T-helper 1 cell treated with Interleukin-12 subunit alpha and Interleukin-12 subunit beta and Interleukin-4 antibody, amounts not matched to agents 30 ng/mL and 1 ng/mL, for 36 hours (primary cell): ENCODE data around the gene CCK. TPM values are rescaled to one million over a fixed set of nuclear protein-coding genes. Genes with fewer than 3 reads are reported as not detected.

Experiments used
- intact Hi-C: fragments of 100-400 bp; cut with micrococcal nuclease; formaldehyde crosslinking; loops from one replicate; pipeline ENCODE4 v1.15.1; 2024
- total RNA-seq: library from RNA; stranded (reverse); gene quantifications from 2 replicates; pipeline ENCODE4 v1.2.3, GENCODE V29; 2022

The CCK gene
- total RNA-seq, 1 donor from 2014 or later, result not detected

GRCh38 chr3:42226470-42227425 lies 39.2 kb downstream of the CCK start:
- intact Hi-C loops, result no loop called here

- intact Hi-C loops, result no loop called here
These were observed 40.3 kb downstream of the CCK start for GRCh38 chr3:42225486-42226363.

- intact Hi-C loops, result no loop called here
These were observed 41.1 kb downstream of the CCK start for GRCh38 chr3:42224658-42225421.

GRCh38 chr3:42224178-42224577 lies 41.8 kb downstream of the CCK start:
- intact Hi-C loops, result no loop called here

GRCh38 chr3:42222942-42223693 lies 42.9 kb downstream of the CCK start:
- intact Hi-C loops, result no loop called here

- intact Hi-C loops, result no loop called here
These were observed 45.4 kb downstream of the CCK start for GRCh38 chr3:42220436-42221121.

- intact Hi-C loops, result no loop called here
These were observed 49.1 kb downstream of the CCK start for GRCh38 chr3:42216931-42217333.

GRCh38 chr3:42216302-42216701 lies 49.7 kb downstream of the CCK start:
- intact Hi-C loops, result no loop called here

GRCh38 chr3:42214565-42215283 lies 51.3 kb downstream of the CCK start:
- intact Hi-C loops, result no loop called here

- intact Hi-C loops, result no loop called here
These were observed 51.9 kb downstream of the CCK start for GRCh38 chr3:42214064-42214463.

GRCh38 chr3:42213417-42213816 lies 52.6 kb downstream of the CCK start:
- intact Hi-C loops, result no loop called here

GRCh38 chr3:42210726-42211125 lies 55.3 kb downstream of the CCK start:
- intact Hi-C loops, result no loop called here

GRCh38 chr3:42209917-42210316 lies 56.1 kb downstream of the CCK start:
- intact Hi-C loops, result no loop called here

Other genes with a start within 250 kb of the CCK start
- gene TRAK1, start 174.8 kb downstream of the CCK start, total RNA-seq, result 22.2 and 22.7 TPM in 2 replicates
- not detected in 2 replicates for gene LYZL4, start 144.4 kb upstream of the CCK start, total RNA-seq
- 4.4 and 5.0 TPM in 2 replicates for gene VIPR1, start 236.5 kb upstream of the CCK start, total RNA-seq